ENCODE results near the gene CNPPD1.

CNPPD1 gene

GRCh38 chr2:219160186-219161017 is 16.3 kb downstream of the CNPPD1 start, which contains the start of gene NHEJ1:
TSS of gene NHEJ1 (minus strand) at chr2:219160815. CDS start at chr2:219158362, 2,453 bp downstream.
- DNase-seq (ENCODE audit: low read depth): peak; percentile 86

GRCh38 chr2:219159771-219160185 is 16.9 kb downstream of the CNPPD1 start:
- no peak for DNase-seq (ENCODE audit: low read depth)

- DNase-seq (ENCODE audit: low read depth): no peak
These were observed 18.1 kb downstream of the CNPPD1 start for GRCh38 chr2:219158586-219158985.

- no peak for DNase-seq (ENCODE audit: low read depth)
These were observed 18.7 kb downstream of the CNPPD1 start for GRCh38 chr2:219158025-219158424.

GRCh38 chr2:219157396-219157795 is 19.3 kb downstream of the CNPPD1 start:
- no peak for DNase-seq (ENCODE audit: low read depth)

- peak; percentile 12 for DNase-seq (ENCODE audit: low read depth)
These were observed 21.6 kb downstream of the CNPPD1 start for GRCh38 chr2:219155054-219155644.

GRCh38 chr2:219149667-219150066 is 27.1 kb downstream of the CNPPD1 start:
- no peak for DNase-seq (ENCODE audit: low read depth)

- DNase-seq (ENCODE audit: low read depth): no peak
These were observed 34.4 kb downstream of the CNPPD1 start for GRCh38 chr2:219142329-219142728.

GRCh38 chr2:219140722-219141121 is 36.0 kb downstream of the CNPPD1 start:
- no peak for DNase-seq (ENCODE audit: low read depth)

GRCh38 chr2:219133976-219134375 is 42.7 kb downstream of the CNPPD1 start:
- no peak for DNase-seq (ENCODE audit: low read depth)

GRCh38 chr2:219131744-219132143 is 45.0 kb downstream of the CNPPD1 start:
- DNase-seq (ENCODE audit: low read depth): no peak

- no peak for DNase-seq (ENCODE audit: low read depth)
These were observed 45.4 kb downstream of the CNPPD1 start for GRCh38 chr2:219131327-219131726.

- no peak for DNase-seq (ENCODE audit: low read depth)
These were observed 47.1 kb downstream of the CNPPD1 start for GRCh38 chr2:219129589-219129988.

GRCh38 chr2:219128396-219128795 is 48.3 kb downstream of the CNPPD1 start:
- DNase-seq (ENCODE audit: low read depth): no peak

GRCh38 chr2:219127037-219127635 is 49.6 kb downstream of the CNPPD1 start:
- no peak for DNase-seq (ENCODE audit: low read depth)

GRCh38 chr2:219126555-219126954 is 50.2 kb downstream of the CNPPD1 start:
- no peak for DNase-seq (ENCODE audit: low read depth)

GRCh38 chr2:219125886-219126270 is 50.8 kb downstream of the CNPPD1 start:
- no peak for DNase-seq (ENCODE audit: low read depth)

GRCh38 chr2:219125225-219125885 is 51.4 kb downstream of the CNPPD1 start:
- no peak for DNase-seq (ENCODE audit: low read depth)

- DNase-seq (ENCODE audit: low read depth): no peak
These were observed 52.2 kb downstream of the CNPPD1 start for GRCh38 chr2:219124381-219125110.

- DNase-seq (ENCODE audit: low read depth): no peak
These were observed 53.2 kb downstream of the CNPPD1 start for GRCh38 chr2:219123356-219124135.

Measured in stimulated activated CD8-positive, alpha-beta memory T cell treated with anti-CD3 and anti-CD28 coated beads, Interleukin-12 subunit alpha, Interleukin-12 subunit beta, amount 100 ng/mL, for 1 hour (primary cell).